GM08714 (cell line): Measurements from ENCODE around the gene FYB1.

Source experiments
- H3K4me3 ChIP-seq: fragments of 200-500 bp; sonication (Bioruptor generic); 2 replicates; pipeline ENCODE4 v1.5.1; 2014; ENCODE audit warnings: mild to moderate bottlenecking, low read length, inconsistent platforms
- ZNF274 ChIP-seq: IDR thresholded peaks from 2 replicates; pipeline ENCODE4 v1.6.1; 2012; ENCODE audit warnings: mild to moderate bottlenecking, low read depth, low read length

Gene FYB1

GRCh38 chr5:39219437-39219836 is at the start of gene FYB1:
Gene FYB1, minus strand, starts transcription at chr5:39219563. Its CDS starts 16,603 bp downstream, at chr5:39202960.
- no peak for TF ChIP-seq ZNF274
- H3K4me3 ChIP-seq = no peak within 1 kb of the TSS

GRCh38 chr5:39267186-39267585 is 47.8 kb upstream of the FYB1 start:
- no peak overlapping the region for H3K4me3 ChIP-seq
- TF ChIP-seq ZNF274 = no peak

- no peak overlapping the region for H3K4me3 ChIP-seq
- no peak for TF ChIP-seq ZNF274
Observed at GRCh38 chr5:39266442-39266841, 47.1 kb upstream of the FYB1 start.

- TF ChIP-seq ZNF274 = no peak
- H3K4me3 ChIP-seq = no peak overlapping the region
Observed at GRCh38 chr5:39264528-39264927, 45.2 kb upstream of the FYB1 start.

- no peak overlapping the region for H3K4me3 ChIP-seq
- TF ChIP-seq ZNF274 = no peak
Observed at GRCh38 chr5:39262981-39263380, 43.6 kb upstream of the FYB1 start.

GRCh38 chr5:39260095-39260494 is 40.7 kb upstream of the FYB1 start:
- no peak overlapping the region for H3K4me3 ChIP-seq
- TF ChIP-seq ZNF274 = no peak

- H3K4me3 ChIP-seq = no peak overlapping the region
- no peak for TF ChIP-seq ZNF274
Observed at GRCh38 chr5:39257554-39257953, 38.2 kb upstream of the FYB1 start.

- no peak for TF ChIP-seq ZNF274
- no peak overlapping the region for H3K4me3 ChIP-seq
Observed at GRCh38 chr5:39256477-39257235, 37.3 kb upstream of the FYB1 start.

GRCh38 chr5:39255406-39255805 is 36.0 kb upstream of the FYB1 start:
- H3K4me3 ChIP-seq = no peak overlapping the region
- no peak for TF ChIP-seq ZNF274

GRCh38 chr5:39254671-39255070 is 35.3 kb upstream of the FYB1 start:
- no peak for TF ChIP-seq ZNF274
- H3K4me3 ChIP-seq = no peak overlapping the region

- H3K4me3 ChIP-seq = no peak overlapping the region
- no peak for TF ChIP-seq ZNF274
Observed at GRCh38 chr5:39253196-39253595, 33.8 kb upstream of the FYB1 start.

- TF ChIP-seq ZNF274 = no peak
- H3K4me3 ChIP-seq = no peak overlapping the region
Observed at GRCh38 chr5:39249564-39250274, 30.4 kb upstream of the FYB1 start.

- H3K4me3 ChIP-seq = no peak overlapping the region
- no peak for TF ChIP-seq ZNF274
Observed at GRCh38 chr5:39249069-39249468, 29.7 kb upstream of the FYB1 start.

- TF ChIP-seq ZNF274 = no peak
- H3K4me3 ChIP-seq = no peak overlapping the region
Observed at GRCh38 chr5:39240750-39241149, 21.4 kb upstream of the FYB1 start.

- H3K4me3 ChIP-seq = no peak overlapping the region
- no peak for TF ChIP-seq ZNF274
Observed at GRCh38 chr5:39238366-39239105, 19.2 kb upstream of the FYB1 start.
